Peyer's patch (tissue), 4 donors: ENCODE data around the gene DNAJC5G.

Source experiments
- CTCF ChIP-seq, 6 experiments: fragments of 450-650 bp in 4 of 6; fragments of 200-600 bp in 2 of 6; sonication (generic) in 1 of 6; IDR thresholded peaks; one replicate each; pipeline ENCODE4 v1.5.1; 2017 to 2019; ENCODE audit warnings: antibody characterized with exemption in 6 of 6, mild to moderate bottlenecking in 3 of 6, moderate library complexity in 1 of 6
- POLR2A ChIP-seq, 2 donors: fragments of 450-650 bp; IDR thresholded peaks; one replicate each; pipeline ENCODE4 v1.5.1; 2017; ENCODE audit warnings: antibody characterized with exemption in 2 of 2, mild to moderate bottlenecking in 2 of 2, moderate library complexity in 2 of 2

- TF ChIP-seq CTCF (IDR thresholded peaks at IDR 0.05) (no peak), POLR2A (IDR thresholded peaks at IDR 0.05) (no peak)
Observed at GRCh38 chr2:27324720-27325119, 49.5 kb downstream of the DNAJC5G start.
